Psoas muscle (tissue), 8 donors: ENCODE data around the gene LNX1. TPM values are rescaled to one million over a fixed set of nuclear protein-coding genes. Genes with fewer than 3 reads are reported as not detected.

ENCODE experiments used
- ATAC-seq, 4 donors: fragments of 200-7000 bp; cut with Tn5 transposase; one replicate each; pipeline ENCODE4 v1.9.1; 2020; ENCODE audit warnings: moderate library complexity in 3 of 4, mild to moderate bottlenecking in 2 of 4
- DNase-seq, 2 donors: peaks; one replicate each; pipeline ENCODE4 v3.0.0-alpha.2; 2020
- H3K27ac ChIP-seq: fragments of 200-600 bp; one replicate; pipeline ENCODE4 v1.8.0; 2022
- H3K27me3 ChIP-seq, 3 donors: fragments of 200-600 bp in 1 of 3; one replicate each; pipeline versions ENCODE4 v1.6.1 to v1.8.0; 2013 to 2022; ENCODE audit warnings: low read length in 2 of 3, mild to moderate bottlenecking in 2 of 3, moderate library complexity in 1 of 3; ENCODE audit not compliant: insufficient read depth in 3 of 3
- H3K36me3 ChIP-seq, 2 donors: fragments of 200-600 bp in 1 of 2; one replicate each; pipeline versions ENCODE4 v1.6.1 to v1.8.0; 2013 to 2022; ENCODE audit warnings: low read depth in 1 of 2, mild to moderate bottlenecking in 1 of 2, moderate library complexity in 1 of 2; ENCODE audit not compliant: insufficient read depth in 1 of 2
- H3K4me1 ChIP-seq: fragments of 200-600 bp; one replicate; pipeline ENCODE4 v1.8.0; 2022
- H3K4me3 ChIP-seq: fragments of 200-600 bp; one replicate; pipeline ENCODE4 v1.8.0; 2022; ENCODE audit warnings: mild to moderate bottlenecking
- H3K9me3 ChIP-seq: fragments of 200-600 bp; one replicate; pipeline ENCODE4 v1.8.0; 2022
- WGBS, 3 donors: extraction: QIAGEN DNeasy Blood & Tissue Kit; methylation state at CpG; one replicate each; pipeline versions ENCODE4 v1.1.6 to v1.1.7; 2013; 5-methylcytosine and 5-hydroxymethylcytosine counted together
- intact Hi-C, 2 donors: fragments of 100-400 bp; cut with DNase I; formaldehyde crosslinking; loops; one replicate each; pipeline versions ENCODE4 v1.11.0 to v1.14.2; 2022
- polyA plus RNA-seq, 3 donors: library from polyadenylated mRNA; stranded (reverse); fragments of 200-250 nt; gene quantifications; one replicate each; pipeline ENCODE4 v1.2.3, GENCODE V29; 2013
- total RNA-seq, 4 donors: library from RNA; stranded (reverse); fragmentation: NEBNext Ultra II Directional in 2 of 4; extraction: Animal tissue kit (Norgen Biotek cat#: 25700) in 2 of 4; gene quantifications; one replicate each; pipeline versions ENCODE4 v1.2.1 to v1.2.4, GENCODE V29; 2021 to 2023
- TF ChIP-seq, protein P1 (sequence below): fragments of 200-600 bp; IDR thresholded peaks from one replicate; pipeline ENCODE4 v1.8.0; 2022; ENCODE audit warnings: antibody characterized with exemption
- donor health status: healthy with polysubstance abuse.
- donor health status: DM: no; HTN: no; CAD: no; lungs with moderate emphysema.
- donor health status: Bipolar disorder and iron deficiency.
- donor health status: healthy.
- donor health status: DM: yes; HTN: yes; CAD: no.
- donor health status: DM: no; HTN: no; CAD: no.
- donor health status: DM: no; HTN: no; CAD: no.
- donor health status: DM: yes; HTN: yes; CAD: no.

The LNX1 gene
- total and polyA plus RNA-seq, 7 donors: 2.1 to 13.9 (median 4.3) TPM

- WGBS, 3 donors: 93 to 98% (median 94%) methylated on average over 2 of the region's 2 CpGs
- Histone ChIP-seq H3K4me1 (no peaks in the 10 kb centered on the region), H3K4me3 (no peak overlapping the region), H3K27me3 (no peaks in the 10 kb centered on the region), H3K36me3 (no peaks in the 10 kb centered on the region), H3K9me3 (no peaks in the 10 kb centered on the region), H3K27ac (no peak overlapping the region)
- TF ChIP-seq, protein P1, sequence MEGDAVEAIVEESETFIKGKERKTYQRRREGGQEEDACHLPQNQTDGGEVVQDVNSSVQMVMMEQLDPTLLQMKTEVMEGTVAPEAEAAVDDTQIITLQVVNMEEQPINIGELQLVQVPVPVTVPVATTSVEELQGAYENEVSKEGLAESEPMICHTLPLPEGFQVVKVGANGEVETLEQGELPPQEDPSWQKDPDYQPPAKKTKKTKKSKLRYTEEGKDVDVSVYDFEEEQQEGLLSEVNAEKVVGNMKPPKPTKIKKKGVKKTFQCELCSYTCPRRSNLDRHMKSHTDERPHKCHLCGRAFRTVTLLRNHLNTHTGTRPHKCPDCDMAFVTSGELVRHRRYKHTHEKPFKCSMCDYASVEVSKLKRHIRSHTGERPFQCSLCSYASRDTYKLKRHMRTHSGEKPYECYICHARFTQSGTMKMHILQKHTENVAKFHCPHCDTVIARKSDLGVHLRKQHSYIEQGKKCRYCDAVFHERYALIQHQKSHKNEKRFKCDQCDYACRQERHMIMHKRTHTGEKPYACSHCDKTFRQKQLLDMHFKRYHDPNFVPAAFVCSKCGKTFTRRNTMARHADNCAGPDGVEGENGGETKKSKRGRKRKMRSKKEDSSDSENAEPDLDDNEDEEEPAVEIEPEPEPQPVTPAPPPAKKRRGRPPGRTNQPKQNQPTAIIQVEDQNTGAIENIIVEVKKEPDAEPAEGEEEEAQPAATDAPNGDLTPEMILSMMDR: no peak
- ATAC-seq: no peak
- intact Hi-C loops: no loop called here
- no peak for DNase-seq
These were observed 24.9 kb upstream of the LNX1 start for GRCh38 chr4:53616219-53616618.

GRCh38 chr4:53614591-53614990, 23.3 kb upstream of the LNX1 start:
- no peaks in the 10 kb centered on the region for H3K36me3 ChIP-seq
- no peak overlapping the region for H3K27ac ChIP-seq
- TF ChIP-seq, protein P1: no peak
- intact Hi-C loops: no loop called here
- DNase-seq (no peak), ATAC-seq (no peak)
- H3K9me3 ChIP-seq: no peaks in the 10 kb centered on the region
- 79 to 85% (median 82%) methylated on average over 3 of the region's 3 CpGs for WGBS, 3 donors
- H3K27me3 ChIP-seq: no peaks in the 10 kb centered on the region
- H3K4me3 ChIP-seq: no peak overlapping the region
- no peaks in the 10 kb centered on the region for H3K4me1 ChIP-seq

DNA sequence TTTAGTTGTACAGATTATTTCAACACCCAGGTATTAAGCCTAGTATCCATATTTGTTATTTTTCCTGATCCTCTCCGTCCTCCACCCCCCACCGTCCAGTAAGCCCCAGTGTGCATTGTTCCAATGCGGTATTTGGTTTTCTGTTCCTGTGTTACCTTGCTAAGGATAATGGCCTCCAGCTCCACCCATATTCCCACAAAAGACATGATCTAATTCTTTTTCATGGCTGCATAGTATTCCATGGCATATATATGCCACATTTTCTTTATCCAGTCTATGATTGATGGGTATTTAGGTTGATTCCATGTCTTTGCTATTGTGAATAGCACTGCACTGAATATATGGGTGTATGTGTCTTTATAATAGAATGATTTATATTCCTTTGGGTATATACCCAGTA, 22.1 kb upstream of the LNX1 start:
- Histone ChIP-seq H3K9me3 (peaks cover 6% of the 10 kb centered on the region), H3K36me3 (no peaks in the 10 kb centered on the region), H3K4me1 (no peaks in the 10 kb centered on the region), H3K27ac (no peak overlapping the region), H3K4me3 (no peak overlapping the region), H3K27me3 (no peaks in the 10 kb centered on the region)
- intact Hi-C loops: no loop called here
- WGBS, 3 donors: 90 to 100% (median 96%) methylated on average over 3 of the region's 3 CpGs
- TF ChIP-seq, protein P1: no peak
- ATAC-seq (no peak), DNase-seq (no peak)

- intact Hi-C loops: no loop called here
- H3K4me3 ChIP-seq: no peak overlapping the region
- H3K9me3 ChIP-seq: peaks cover 6% of the 10 kb centered on the region
- no peaks in the 10 kb centered on the region for H3K36me3 ChIP-seq
- no peaks in the 10 kb centered on the region for H3K4me1 ChIP-seq
- 90 to 95% (median 95%) methylated on average over 4 of the region's 4 CpGs for WGBS, 3 donors
- no peak for DNase-seq
- TF ChIP-seq, protein P1: no peak
- no peak overlapping the region for H3K27ac ChIP-seq
- H3K27me3 ChIP-seq: no peaks in the 10 kb centered on the region
- no peak for ATAC-seq
These were observed 17.4 kb upstream of the LNX1 start for GRCh38 chr4:53608649-53609048.

- 79% methylated on average over 3 of the region's 3 CpGs for WGBS, 3 donors
- ATAC-seq (no peak), DNase-seq (no peak)
- intact Hi-C loops: no loop called here
- TF ChIP-seq, protein P1: no peak
- no peaks in the 10 kb centered on the region for H3K4me1 ChIP-seq
- no peak overlapping the region for H3K27ac ChIP-seq
- no peaks in the 10 kb centered on the region for H3K27me3 ChIP-seq
- no peaks in the 10 kb centered on the region for H3K36me3 ChIP-seq
- H3K4me3 ChIP-seq: no peak overlapping the region
- H3K9me3 ChIP-seq: peaks cover 6% of the 10 kb centered on the region
These were observed 17.0 kb upstream of the LNX1 start for GRCh38 chr4:53608242-53608641.
